Progenitor cell of endocrine pancreas (in vitro differentiated cells): ENCODE results near the gene SUPT5H. TPM values are rescaled to one million over a fixed set of nuclear protein-coding genes. Genes with fewer than 3 reads are reported as not detected.
A peak's percentile ranks its signal among the peaks of the same experiment; 100 is the strongest.

Source experiments
- DNase-seq: peaks from one replicate; pipeline ENCODE4 v3.0.0; 2021; ENCODE audit warnings: low spot score; ENCODE audit not compliant: unreplicated experiment
- H3K27ac Mint-ChIP-seq: 2 replicates; pipeline ENCODE4 v1.8.0; 2021; ENCODE audit warnings: mild to moderate bottlenecking, moderate library complexity, mixed read lengths
- H3K27me3 Mint-ChIP-seq: 2 replicates; pipeline ENCODE4 v1.8.0; 2021; ENCODE audit warnings: mixed read lengths
- H3K36me3 Mint-ChIP-seq: 2 replicates; pipeline ENCODE4 v1.8.0; 2022; ENCODE audit warnings: mixed read lengths; ENCODE audit not compliant: insufficient read depth
- H3K4me1 Mint-ChIP-seq: 2 replicates; pipeline ENCODE4 v1.8.0; 2021; ENCODE audit warnings: low read depth, mixed read lengths
- H3K4me3 Mint-ChIP-seq: 2 replicates; pipeline ENCODE4 v1.8.0; 2021; ENCODE audit warnings: low read depth, mild to moderate bottlenecking, moderate library complexity, mixed read lengths
- H3K9me3 Mint-ChIP-seq: 2 replicates; pipeline ENCODE4 v1.8.0; 2021; ENCODE audit warnings: low read depth, mixed read lengths
- total RNA-seq: library from RNA; stranded (reverse); gene quantifications from 2 replicates; pipeline ENCODE4 v1.2.1, GENCODE V29; 2021
- TF ChIP-seq, protein P1 (sequence below): fragments of 200-600 bp; sonication (generic); IDR thresholded peaks from one replicate; pipeline ENCODE4 v1.5.0; 2021; ENCODE audit warnings: antibody characterized with exemption, mild to moderate bottlenecking; ENCODE audit not compliant: unreplicated experiment

SUPT5H gene
- total RNA-seq, 1 donor from 2014 or later = 171 TPM

DNA sequence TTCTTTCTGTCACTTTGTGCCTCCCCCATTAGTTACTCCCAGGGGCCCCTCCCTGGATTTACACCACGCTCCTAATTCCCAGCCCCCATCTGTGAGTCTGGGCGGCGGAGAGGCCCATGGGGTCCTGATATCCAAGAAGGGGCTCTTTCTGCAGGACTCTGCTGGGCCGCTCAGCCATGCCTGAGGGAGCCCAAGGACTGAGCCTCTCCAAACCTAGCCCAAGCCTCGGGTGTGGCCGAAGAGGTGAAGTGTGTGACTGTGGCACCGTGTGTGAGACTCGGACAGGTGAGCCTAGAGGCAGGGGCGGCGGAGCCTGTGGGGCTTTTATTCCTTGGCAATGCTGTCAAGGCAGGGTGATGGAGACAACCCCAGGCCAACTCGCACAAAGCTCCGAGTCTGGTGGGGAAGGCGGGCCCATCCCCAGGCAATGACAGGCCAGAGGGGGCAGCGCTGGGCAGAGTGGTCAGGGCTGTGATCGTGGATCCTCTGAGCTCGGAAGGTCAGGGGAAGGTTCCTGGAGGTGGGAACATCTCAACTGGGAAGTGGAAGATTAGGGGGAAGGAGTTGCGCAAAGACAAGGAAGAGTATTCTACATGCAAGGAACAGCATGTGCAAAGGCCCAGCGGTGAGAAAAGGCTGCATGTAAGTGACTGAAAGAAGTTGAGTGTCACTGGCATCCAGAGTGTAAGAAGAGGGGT lies 31.3 kb upstream of the SUPT5H start:
- H3K27ac Mint-ChIP-seq = peak overlapping the region; percentile 99
- H3K4me1 Mint-ChIP-seq = peaks cover 38% of the 10 kb centered on the region
- no peaks in the 10 kb centered on the region for H3K27me3 Mint-ChIP-seq
- H3K9me3 Mint-ChIP-seq = no peaks in the 10 kb centered on the region
- DNase-seq = no peak
- peak overlapping the region; percentile 98 for H3K4me3 Mint-ChIP-seq
- TF ChIP-seq, protein P1, sequence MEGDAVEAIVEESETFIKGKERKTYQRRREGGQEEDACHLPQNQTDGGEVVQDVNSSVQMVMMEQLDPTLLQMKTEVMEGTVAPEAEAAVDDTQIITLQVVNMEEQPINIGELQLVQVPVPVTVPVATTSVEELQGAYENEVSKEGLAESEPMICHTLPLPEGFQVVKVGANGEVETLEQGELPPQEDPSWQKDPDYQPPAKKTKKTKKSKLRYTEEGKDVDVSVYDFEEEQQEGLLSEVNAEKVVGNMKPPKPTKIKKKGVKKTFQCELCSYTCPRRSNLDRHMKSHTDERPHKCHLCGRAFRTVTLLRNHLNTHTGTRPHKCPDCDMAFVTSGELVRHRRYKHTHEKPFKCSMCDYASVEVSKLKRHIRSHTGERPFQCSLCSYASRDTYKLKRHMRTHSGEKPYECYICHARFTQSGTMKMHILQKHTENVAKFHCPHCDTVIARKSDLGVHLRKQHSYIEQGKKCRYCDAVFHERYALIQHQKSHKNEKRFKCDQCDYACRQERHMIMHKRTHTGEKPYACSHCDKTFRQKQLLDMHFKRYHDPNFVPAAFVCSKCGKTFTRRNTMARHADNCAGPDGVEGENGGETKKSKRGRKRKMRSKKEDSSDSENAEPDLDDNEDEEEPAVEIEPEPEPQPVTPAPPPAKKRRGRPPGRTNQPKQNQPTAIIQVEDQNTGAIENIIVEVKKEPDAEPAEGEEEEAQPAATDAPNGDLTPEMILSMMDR = peak; percentile 9
- peaks cover 2% of the 10 kb centered on the region for H3K36me3 Mint-ChIP-seq

DNA sequence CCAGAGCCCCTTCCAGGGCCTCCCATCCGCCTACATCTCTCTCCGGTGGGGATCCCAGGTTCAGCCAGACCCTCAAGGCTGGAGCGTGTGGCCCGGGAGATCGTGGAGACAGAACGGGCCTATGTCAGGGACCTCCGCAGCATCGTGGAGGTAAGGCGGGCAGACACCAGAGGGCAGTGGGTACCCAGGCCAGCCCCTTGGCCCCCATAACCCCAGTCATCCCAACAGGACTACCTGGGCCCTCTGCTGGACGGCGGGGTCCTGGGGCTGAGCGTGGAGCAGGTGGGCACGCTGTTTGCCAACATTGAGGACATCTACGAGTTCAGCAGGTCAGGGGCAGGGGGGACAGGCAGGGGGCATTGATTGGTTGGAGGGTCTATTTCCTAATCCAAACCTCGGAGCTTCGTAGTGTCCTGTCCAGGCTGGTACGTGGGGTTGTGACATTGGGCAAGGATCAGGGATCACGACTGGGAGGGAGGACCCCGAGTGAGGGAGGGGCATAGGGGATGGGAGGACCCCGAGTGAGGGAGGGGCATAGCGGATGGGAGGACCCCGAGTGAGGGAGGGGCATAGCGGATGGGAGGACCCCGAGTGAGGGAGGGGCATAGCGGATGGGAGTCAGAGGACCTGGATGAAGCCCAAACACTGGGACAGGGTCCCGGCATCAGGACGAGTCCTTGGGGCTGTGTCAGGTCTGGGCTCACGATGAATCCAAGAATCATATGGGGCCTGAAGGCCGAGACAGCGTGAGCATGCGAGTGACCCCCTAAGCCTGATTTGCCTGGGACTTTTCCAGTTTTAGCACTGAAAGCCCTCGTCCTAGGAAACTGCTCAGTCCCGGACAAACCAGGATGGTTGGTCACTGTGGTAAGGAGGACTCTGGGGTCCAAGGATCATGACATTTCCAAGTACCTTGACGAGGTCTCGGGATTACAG lies 30.0 kb upstream of the SUPT5H start:
- Mint-ChIP-seq H3K4me3 (peak overlapping the region; percentile 50), H3K27me3 (no peaks in the 10 kb centered on the region), H3K36me3 (peaks cover 4% of the 10 kb centered on the region), H3K4me1 (peaks cover 33% of the 10 kb centered on the region), H3K9me3 (no peaks in the 10 kb centered on the region), H3K27ac (no peak overlapping the region)
- no peak for DNase-seq
- TF ChIP-seq, protein P1 = no peak

DNA sequence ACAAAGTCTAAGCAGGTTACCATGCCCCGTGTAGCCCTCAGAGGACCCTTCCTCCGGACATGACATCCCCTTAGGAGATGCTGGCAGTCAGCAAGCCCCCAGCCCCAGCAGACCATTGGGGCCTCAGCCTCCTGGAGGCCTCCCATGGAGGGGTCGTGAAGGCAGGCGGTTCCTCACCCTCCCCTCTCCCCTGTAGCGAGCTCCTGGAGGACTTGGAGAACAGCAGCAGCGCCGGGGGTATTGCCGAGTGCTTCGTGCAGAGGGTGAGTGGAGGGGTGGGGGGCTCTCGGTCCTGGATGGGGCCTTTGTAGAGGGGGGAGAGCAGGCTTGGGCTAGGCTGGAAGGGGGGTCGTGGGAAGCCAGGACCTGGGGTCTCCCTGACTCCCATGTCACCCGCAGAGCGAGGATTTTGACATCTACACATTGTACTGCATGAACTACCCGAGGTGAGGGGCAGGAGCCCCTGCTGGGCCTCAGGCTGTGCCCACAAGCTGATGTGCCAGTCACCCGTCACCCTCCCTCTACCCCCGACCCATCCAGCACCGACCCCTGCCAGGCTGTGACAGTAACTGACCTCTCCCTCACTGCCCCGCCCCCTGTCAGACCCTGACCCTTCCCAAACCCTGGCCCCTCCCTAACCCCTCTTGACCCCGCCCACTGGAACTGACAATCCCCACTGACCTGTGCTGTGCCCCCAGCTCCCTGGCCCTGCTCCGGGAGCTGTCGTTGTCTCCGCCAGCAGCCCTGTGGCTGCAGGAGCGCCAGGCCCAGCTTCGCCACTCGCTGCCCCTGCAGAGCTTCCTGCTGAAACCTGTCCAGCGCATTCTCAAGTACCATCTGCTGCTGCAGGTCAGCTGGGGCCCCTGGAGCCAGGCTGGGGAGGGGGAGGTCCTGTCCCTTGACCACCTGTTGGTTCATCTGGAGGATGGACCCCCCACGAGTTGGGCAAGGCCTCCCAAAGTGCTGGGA lies 28.9 kb upstream of the SUPT5H start:
- no peaks in the 10 kb centered on the region for H3K27me3 Mint-ChIP-seq
- H3K4me3 Mint-ChIP-seq = no peak overlapping the region
- H3K27ac Mint-ChIP-seq = no peak overlapping the region
- no peak for DNase-seq
- H3K9me3 Mint-ChIP-seq = no peaks in the 10 kb centered on the region
- H3K36me3 Mint-ChIP-seq = peaks cover 4% of the 10 kb centered on the region
- TF ChIP-seq, protein P1 = no peak
- peaks cover 23% of the 10 kb centered on the region for H3K4me1 Mint-ChIP-seq

DNA sequence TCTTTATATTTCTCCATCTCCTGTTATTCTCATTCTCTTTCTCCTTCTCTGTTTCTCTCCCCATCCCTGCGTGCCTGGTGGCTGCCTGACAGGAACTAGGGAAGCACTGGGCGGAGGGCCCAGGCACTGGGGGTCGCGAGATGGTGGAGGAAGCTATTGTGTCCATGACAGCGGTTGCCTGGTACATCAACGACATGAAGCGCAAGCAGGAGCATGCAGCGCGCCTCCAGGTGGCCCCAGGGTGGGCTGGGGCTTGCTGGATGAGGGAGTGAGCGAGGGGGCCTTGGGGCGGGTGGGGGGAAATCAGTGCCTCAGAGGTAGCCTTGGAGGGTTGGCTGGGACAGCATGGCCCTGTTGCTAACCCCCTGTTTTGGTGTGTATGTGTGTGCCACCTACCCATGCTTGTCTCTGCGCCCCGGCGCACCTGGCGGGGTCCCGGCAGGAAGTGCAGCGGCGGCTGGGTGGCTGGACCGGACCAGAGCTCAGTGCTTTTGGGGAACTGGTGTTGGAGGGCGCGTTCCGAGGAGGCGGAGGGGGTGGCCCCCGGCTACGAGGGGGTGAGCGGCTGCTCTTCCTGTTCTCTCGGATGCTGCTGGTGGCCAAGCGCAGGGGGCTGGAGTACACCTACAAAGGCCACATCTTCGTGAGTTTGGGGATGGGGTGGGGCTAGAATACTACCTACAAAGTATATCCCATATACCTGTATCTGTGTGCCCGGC lies 27.8 kb upstream of the SUPT5H start:
- no peaks in the 10 kb centered on the region for H3K27me3 Mint-ChIP-seq
- H3K4me1 Mint-ChIP-seq = peaks cover 17% of the 10 kb centered on the region
- H3K4me3 Mint-ChIP-seq = no peak overlapping the region
- no peaks in the 10 kb centered on the region for H3K9me3 Mint-ChIP-seq
- peak overlapping the region; percentile 52 for H3K27ac Mint-ChIP-seq
- peaks cover 4% of the 10 kb centered on the region for H3K36me3 Mint-ChIP-seq
- TF ChIP-seq, protein P1 = no peak
- DNase-seq = no peak
